ENCODE measurements around the gene ATP5MC3.

DNA sequence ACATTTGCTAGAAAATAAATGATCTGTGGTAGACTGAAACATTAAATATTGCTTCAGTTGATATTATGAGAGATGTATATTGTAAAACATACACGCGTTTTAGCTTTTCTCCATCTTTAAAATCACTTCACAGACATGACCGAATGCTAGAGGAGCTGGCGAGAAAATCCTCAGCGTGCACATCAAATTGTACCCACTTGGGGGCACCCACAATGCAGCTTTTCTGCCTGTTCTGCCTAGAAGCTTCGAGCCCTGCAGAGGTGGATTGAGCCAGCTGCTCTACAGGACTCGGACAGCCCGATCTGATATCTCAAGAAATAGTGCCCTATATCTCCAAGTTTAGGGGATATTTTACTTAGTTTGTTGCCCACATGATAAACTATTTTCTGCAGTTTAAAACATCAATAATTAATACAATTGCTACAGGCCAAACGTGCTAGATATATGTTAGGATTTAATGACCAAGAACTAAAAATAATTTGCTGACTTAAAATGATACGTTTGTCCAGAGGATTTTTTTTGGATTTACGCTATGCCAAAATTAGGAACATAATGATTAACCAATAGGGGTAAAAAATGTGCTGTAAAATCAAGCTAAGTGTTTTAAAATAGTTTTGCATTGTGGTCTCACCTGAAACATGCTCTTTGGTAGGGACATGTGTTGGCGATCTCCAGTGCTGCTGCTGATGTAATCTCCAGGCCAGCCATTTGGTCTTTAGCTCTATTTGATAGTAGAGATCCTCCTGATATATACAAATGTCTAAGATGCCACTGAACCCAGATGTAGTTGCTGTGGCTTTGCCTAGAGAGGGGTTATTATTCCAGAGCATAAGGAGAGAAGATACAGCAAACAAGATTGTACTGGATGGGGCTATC is 22.3 kb upstream of the ATP5MC3 start:
- TF ChIP-seq, protein P1, sequence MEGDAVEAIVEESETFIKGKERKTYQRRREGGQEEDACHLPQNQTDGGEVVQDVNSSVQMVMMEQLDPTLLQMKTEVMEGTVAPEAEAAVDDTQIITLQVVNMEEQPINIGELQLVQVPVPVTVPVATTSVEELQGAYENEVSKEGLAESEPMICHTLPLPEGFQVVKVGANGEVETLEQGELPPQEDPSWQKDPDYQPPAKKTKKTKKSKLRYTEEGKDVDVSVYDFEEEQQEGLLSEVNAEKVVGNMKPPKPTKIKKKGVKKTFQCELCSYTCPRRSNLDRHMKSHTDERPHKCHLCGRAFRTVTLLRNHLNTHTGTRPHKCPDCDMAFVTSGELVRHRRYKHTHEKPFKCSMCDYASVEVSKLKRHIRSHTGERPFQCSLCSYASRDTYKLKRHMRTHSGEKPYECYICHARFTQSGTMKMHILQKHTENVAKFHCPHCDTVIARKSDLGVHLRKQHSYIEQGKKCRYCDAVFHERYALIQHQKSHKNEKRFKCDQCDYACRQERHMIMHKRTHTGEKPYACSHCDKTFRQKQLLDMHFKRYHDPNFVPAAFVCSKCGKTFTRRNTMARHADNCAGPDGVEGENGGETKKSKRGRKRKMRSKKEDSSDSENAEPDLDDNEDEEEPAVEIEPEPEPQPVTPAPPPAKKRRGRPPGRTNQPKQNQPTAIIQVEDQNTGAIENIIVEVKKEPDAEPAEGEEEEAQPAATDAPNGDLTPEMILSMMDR (IDR thresholded peaks at IDR 0.05), result no peak
- TF ChIP-seq POLR2A (IDR thresholded peaks at IDR 0.05), result no peak

Measured in lower leg skin (tissue), 3 donors.